ENCODE results near the gene DAO.

GRCh38 chr12:108888031-108888430 is 8.1 kb downstream of the DAO start:
- no peak for TF ChIP-seq POLR2A (IDR thresholded peaks at IDR 0.05)
- no peak for TF ChIP-seq CTCF (IDR thresholded peaks at IDR 0.05)
